ENCODE results near the gene AKAP5.

Gene AKAP5

GRCh38 chr14:64459405-64460136, 5.7 kb upstream of the AKAP5 start:
- TF ChIP-seq CTCF (IDR thresholded peaks at IDR 0.05) (no peak), ZFX (IDR thresholded peaks at IDR 0.05; ENCODE audit: borderline replicate concordance) (no peak)
- no peak overlapping the region for H3K27ac ChIP-seq

- no peak overlapping the region for H3K27ac ChIP-seq
- no peak for TF ChIP-seq CTCF (IDR thresholded peaks at IDR 0.05)
- no peak for TF ChIP-seq ZFX (IDR thresholded peaks at IDR 0.05; ENCODE audit: borderline replicate concordance)
Measured at GRCh38 chr14:64461221-64461620, 4.1 kb upstream of the AKAP5 start.

- no peak overlapping the region for H3K27ac ChIP-seq
- TF ChIP-seq ZFX (IDR thresholded peaks at IDR 0.05; ENCODE audit: borderline replicate concordance) (no peak), CTCF (IDR thresholded peaks at IDR 0.05) (no peak)
Measured at GRCh38 chr14:64463195-64463594, 2.1 kb upstream of the AKAP5 start.

- 0 out of 2 replicates have a peak overlapping the region, but pooled peaks have one; percentile 34 for H3K27ac ChIP-seq
- TF ChIP-seq ZFX (IDR thresholded peaks at IDR 0.05; ENCODE audit: borderline replicate concordance) (no peak), CTCF (IDR thresholded peaks at IDR 0.05) (no peak)
Measured at GRCh38 chr14:64463873-64464272, 1.4 kb upstream of the AKAP5 start.

- peak overlapping the region; percentile 34 for H3K27ac ChIP-seq
- no peak for TF ChIP-seq CTCF (IDR thresholded peaks at IDR 0.05)
Measured at GRCh38 chr14:64464651-64465050, 648 bp upstream of the AKAP5 start.

GRCh38 chr14:64465831-64466554, 694 bp downstream of the AKAP5 start:
- no peak for TF ChIP-seq ZFX (IDR thresholded peaks at IDR 0.05; ENCODE audit: borderline replicate concordance)
- TF ChIP-seq CTCF (IDR thresholded peaks at IDR 0.05), result no peak
- 0 out of 2 replicates have a peak overlapping the region, but pooled peaks have one; percentile 34 for H3K27ac ChIP-seq

- no peak overlapping the region for H3K27ac ChIP-seq
- TF ChIP-seq ZFX (IDR thresholded peaks at IDR 0.05; ENCODE audit: borderline replicate concordance) (no peak), CTCF (IDR thresholded peaks at IDR 0.05) (no peak)
Measured at GRCh38 chr14:64467101-64467500, 1.8 kb downstream of the AKAP5 start.
